ENCODE results near the gene OSBP. TPM values are rescaled to one million over a fixed set of nuclear protein-coding genes. Genes with fewer than 3 reads are reported as not detected.

OSBP gene
- total RNA-seq, 1 experiment from 2014 or later, result 43.8 TPM

- no peaks in the 10 kb centered on the region for H3K27me3 ChIP-seq (ENCODE audit: insufficient read depth, low read length)
- H3K79me2 ChIP-seq (ENCODE audit: insufficient read depth, low read length), result no peaks in the 10 kb centered on the region
- H2AFZ ChIP-seq (ENCODE audit: low read depth, low read length, poor library complexity, severe bottlenecking), result no peak overlapping the region
- peaks cover 12 to 19% of the 10 kb centered on the region in 2 experiments; a peak in 3 of 4 replicates for H3K36me3 ChIP-seq (ENCODE audit: control insufficient read depth in 1 of 2, insufficient read depth in 2 of 2, low read length in 2 of 2)
- BruUV-seq (replicated peaks), result no TSS peak
- H3K4me2 ChIP-seq (ENCODE audit: low read length), result peak overlapping the region; percentile 17; the same call in 1 of the 2 replicates
- ATAC-seq, result no peak; the same call in 1 of the 2 replicates
- H3K4me1 ChIP-seq (ENCODE audit: control insufficient read depth in 1 of 2, insufficient read depth in 2 of 2, low read length in 2 of 2), result peaks cover 0 to 11% of the 10 kb centered on the region in 2 experiments; a peak in 3 of 4 replicates
- no peak overlapping the region for H3K4me3 ChIP-seq (replicated peaks in 1 of 2; ENCODE audit: low read depth in 1 of 2, low read length in 2 of 2)
- ChIA-PET RAD21 (ENCODE audit: low non-redundant PET in 1 of 2, low total read pairs in 2 of 2, uncharacterized antibody in 2 of 2, unreplicated experiment in 2 of 2) (no interaction called here), POLR2A (no interaction called here), CTCF (interaction anchor here (0.8 kb wide), 1 partner anchor 182 kb away, joined by 3 read pairs; the partner anchor contains the start of gene STX3)
- no peaks in the 10 kb centered on the region for H3K9me2 ChIP-seq (ENCODE audit: insufficient read depth)
- intact Hi-C loops (cut with micrococcal nuclease), result no loop called here
- TF ChIP-seq ATF3 (IDR thresholded peaks at IDR 0.05) (no peak), REST (IDR thresholded peaks at IDR 0.05; ENCODE audit: low read depth) (no peak), JUND (IDR thresholded peaks at IDR 0.05) (no peak), MAX (IDR thresholded peaks at IDR 0.05) (no peak), YY1 (IDR thresholded peaks at IDR 0.05; ENCODE audit: extremely low read depth, insufficient replicate concordance, low read depth, low read length) (no peak), RAD21 (IDR thresholded peaks at IDR 0.05; ENCODE audit: low read depth) (no peak), TCF7L2 (IDR thresholded peaks at IDR 0.05; ENCODE audit: borderline replicate concordance, extremely low read depth, insufficient read depth, insufficient read length) (no peak), ELF1 (IDR thresholded peaks at IDR 0.05; ENCODE audit: borderline replicate concordance, low read depth) (no peak), EGR1 (IDR thresholded peaks at IDR 0.05; ENCODE audit: low read depth) (no peak), CTCF (IDR thresholded peaks at IDR 0.05 in 2 of 3, conservative IDR thresholded peaks at IDR 0.05 in 1 of 3; ENCODE audit: borderline replicate concordance in 1 of 3, insufficient read depth in 1 of 3, low read depth in 2 of 3, low read length in 2 of 3) (no peak), SIN3A (IDR thresholded peaks at IDR 0.05; ENCODE audit: low read depth) (no peak)
- no peaks in the 10 kb centered on the region for H4K20me1 ChIP-seq (ENCODE audit: insufficient read depth)
- H3K9me3 ChIP-seq (ENCODE audit: control insufficient read depth in 1 of 2, insufficient read depth in 1 of 2, low read depth in 1 of 2, low read length in 2 of 2), result no peaks in the 10 kb centered on the region
- H3K27ac ChIP-seq (ENCODE audit: low read depth, low read length), result no peak overlapping the region
- DNase-seq (ENCODE audit: low read depth, low spot score), result no peak
- no peak overlapping the region for H3K9ac ChIP-seq (ENCODE audit: low read length)
These were observed 42.4 kb downstream of the OSBP start for GRCh38 chr11:59573216-59573615.
